Measurements from ENCODE around the gene NAA10. TPM values are rescaled to one million over a fixed set of nuclear protein-coding genes. Genes with fewer than 3 reads are reported as not detected.

Gene NAA10
- total RNA-seq, 2 donors from 2014 or later: 60.1 to 66.4 TPM

GRCh38 chrX:153886915-153887314 is 47.9 kb downstream of the NAA10 start:
- H3K27ac ChIP-seq: no peak overlapping the region
- peaks cover 0 to 7% of the 10 kb centered on the region in 2 donors for H3K4me1 ChIP-seq (ENCODE audit: control insufficient read depth in 1 of 2, low read depth in 2 of 2)
- TF ChIP-seq CTCF (IDR thresholded peaks at IDR 0.05): no peak
- H3K27me3 ChIP-seq (replicated peaks; ENCODE audit: insufficient read depth): no peaks in the 10 kb centered on the region
- ATAC-seq (ENCODE audit: insufficient number of reproducible peaks, low FRiP score, low read depth) (no peak), DNase-seq (ENCODE audit: low spot score) (no peak)
- H3K9me3 ChIP-seq: no peaks in the 10 kb centered on the region
- no peak overlapping the region for H3K4me3 ChIP-seq
- no peaks in the 10 kb centered on the region for H3K36me3 ChIP-seq

- no peak for TF ChIP-seq CTCF (IDR thresholded peaks at IDR 0.05)
- H3K27ac ChIP-seq: no peak within 1 kb of the TSS
- DNase-seq (ENCODE audit: low spot score) (no peak), ATAC-seq (ENCODE audit: insufficient number of reproducible peaks, low FRiP score, low read depth) (no peak)
- H3K27me3 ChIP-seq (replicated peaks; ENCODE audit: insufficient read depth): no peaks in the 10 kb centered on the region
- H3K36me3 ChIP-seq: no peaks in the 10 kb centered on the region
- H3K4me3 ChIP-seq: peak within 1 kb of the TSS; percentile 19
- H3K9me3 ChIP-seq: no peaks in the 10 kb centered on the region
- peaks cover 0 to 7% of the 10 kb centered on the region in 2 donors for H3K4me1 ChIP-seq (ENCODE audit: control insufficient read depth in 1 of 2, low read depth in 2 of 2)
Observed at GRCh38 chrX:153885968-153886903, 48.6 kb downstream of the NAA10 start, which contains the start of gene L1CAM. L1CAM (minus strand) TSS chrX:153886173; CDS start chrX:153875836, 10,337 bp downstream.

GRCh38 chrX:153885208-153885787 is 49.5 kb downstream of the NAA10 start:
- H3K4me1 ChIP-seq (ENCODE audit: control insufficient read depth in 1 of 2, low read depth in 2 of 2): peaks cover 0 to 7% of the 10 kb centered on the region in 2 donors
- no peak for ATAC-seq (ENCODE audit: insufficient number of reproducible peaks, low FRiP score, low read depth)
- H3K4me3 ChIP-seq: no peak overlapping the region
- H3K9me3 ChIP-seq: no peaks in the 10 kb centered on the region
- no peaks in the 10 kb centered on the region for H3K27me3 ChIP-seq (replicated peaks; ENCODE audit: insufficient read depth)
- no peaks in the 10 kb centered on the region for H3K36me3 ChIP-seq
- DNase-seq (ENCODE audit: low spot score): no peak
- no peak for TF ChIP-seq CTCF (IDR thresholded peaks at IDR 0.05)
- H3K27ac ChIP-seq: no peak overlapping the region

DNA sequence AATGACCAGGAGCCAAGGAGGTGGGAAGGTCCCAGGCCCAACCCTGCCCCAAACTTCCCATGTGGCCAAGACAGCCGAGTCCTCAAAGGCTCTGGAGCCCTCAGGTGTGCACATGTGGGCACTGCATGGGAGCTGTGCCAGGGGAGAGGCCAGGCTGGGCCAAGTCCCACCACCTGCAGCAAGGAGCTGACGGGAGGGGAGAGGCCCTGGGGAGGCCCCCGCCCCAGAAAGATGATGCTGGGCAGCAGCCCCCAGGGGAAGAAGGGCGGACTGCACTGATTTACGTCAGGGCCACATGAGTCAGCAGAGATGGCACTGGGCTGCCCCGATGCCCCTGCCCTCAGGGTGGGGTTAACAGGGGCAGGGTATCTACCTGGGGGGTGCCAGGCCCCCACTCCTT is 50.2 kb downstream of the NAA10 start:
- H3K4me1 ChIP-seq (ENCODE audit: control insufficient read depth in 1 of 2, low read depth in 2 of 2): peaks cover 0 to 7% of the 10 kb centered on the region in 2 donors
- no peak for ATAC-seq (ENCODE audit: insufficient number of reproducible peaks, low FRiP score, low read depth)
- no peaks in the 10 kb centered on the region for H3K36me3 ChIP-seq
- no peak overlapping the region for H3K4me3 ChIP-seq
- no peaks in the 10 kb centered on the region for H3K9me3 ChIP-seq
- DNase-seq (ENCODE audit: low spot score): no peak
- TF ChIP-seq CTCF (IDR thresholded peaks at IDR 0.05): no peak
- no peak overlapping the region for H3K27ac ChIP-seq
- H3K27me3 ChIP-seq (replicated peaks; ENCODE audit: insufficient read depth): no peaks in the 10 kb centered on the region

DNA sequence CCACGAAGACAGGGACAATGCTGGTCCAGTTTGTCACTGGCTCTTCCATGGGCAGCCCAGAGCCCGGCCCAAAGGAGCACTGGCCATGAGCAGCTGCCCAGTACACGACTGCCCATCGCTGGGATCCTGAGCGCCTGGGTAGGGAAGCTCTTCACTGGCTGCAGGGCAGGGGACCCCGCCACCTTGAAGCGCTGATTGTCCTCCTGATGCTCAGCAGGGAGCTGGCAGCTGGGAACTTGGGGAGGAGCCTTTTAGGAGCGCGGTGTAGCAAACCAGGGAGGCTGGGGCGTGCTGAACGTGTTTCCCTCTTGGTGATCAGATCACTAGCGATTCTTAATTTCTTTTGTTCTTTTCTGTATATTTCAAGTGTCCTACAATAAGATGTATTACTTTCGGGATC is 50.7 kb downstream of the NAA10 start:
- Histone ChIP-seq H3K36me3 (no peaks in the 10 kb centered on the region), H3K9me3 (no peaks in the 10 kb centered on the region), H3K4me1 (ENCODE audit: control insufficient read depth in 1 of 2, low read depth in 2 of 2) (peaks cover 0 to 7% of the 10 kb centered on the region in 2 donors), H3K27ac (no peak overlapping the region), H3K27me3 (replicated peaks; ENCODE audit: insufficient read depth) (no peaks in the 10 kb centered on the region), H3K4me3 (no peak overlapping the region)
- no peak for TF ChIP-seq CTCF (IDR thresholded peaks at IDR 0.05)
- DNase-seq (ENCODE audit: low spot score): no peak
- ATAC-seq (ENCODE audit: insufficient number of reproducible peaks, low FRiP score, low read depth): no peak

Measured in thoracic aorta (tissue), 2 donors.